HG02798 (cell line): ENCODE results near the gene ZCCHC18.

Experiments
- ATAC-seq: cut with Tn5 transposase; IDR thresholded peaks from one replicate; pipeline ENCODE4 v1.9.1; 2021; ENCODE audit warnings: mild to moderate bottlenecking; ENCODE audit not compliant: unreplicated experiment, poor library complexity

The ZCCHC18 gene

DNA sequence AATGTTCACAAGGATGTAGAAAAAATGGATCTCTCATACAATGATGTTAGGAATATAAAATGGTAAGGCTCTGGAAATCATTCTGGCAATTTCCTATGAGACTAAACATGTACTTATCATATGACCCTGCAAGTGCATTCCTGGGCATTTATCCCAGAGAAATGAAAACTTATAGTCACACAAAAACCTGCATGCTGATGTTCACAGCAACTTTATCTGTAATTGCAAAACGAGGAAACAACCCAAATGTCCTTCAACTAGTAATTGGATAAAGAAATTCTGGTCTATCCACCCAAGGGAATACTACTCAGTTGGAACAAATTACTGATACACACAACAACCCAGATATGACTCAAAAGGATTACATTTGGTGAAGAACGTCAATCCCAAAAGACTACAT is 14.5 kb downstream of the ZCCHC18 start:
- ATAC-seq, result no peak

DNA sequence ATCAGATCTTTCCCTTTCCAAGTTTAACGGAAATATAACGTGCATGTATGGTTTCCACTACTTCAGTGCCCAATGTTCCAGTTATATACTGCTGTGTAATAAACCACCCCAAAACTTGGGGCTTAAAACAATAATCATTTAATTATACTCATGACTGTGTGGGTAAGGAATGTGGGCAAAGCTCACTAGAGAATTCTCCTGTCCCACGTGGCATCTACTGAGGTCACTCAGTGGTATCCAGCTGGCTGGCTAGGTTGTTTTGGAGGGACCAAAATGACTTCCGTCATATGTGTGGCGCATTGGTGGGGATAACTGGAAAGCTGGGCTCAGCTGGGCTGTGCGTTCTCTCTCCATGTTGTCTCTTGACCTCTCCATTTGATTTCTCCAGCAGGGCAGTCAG is 18.5 kb downstream of the ZCCHC18 start:
- ATAC-seq, result no peak

DNA sequence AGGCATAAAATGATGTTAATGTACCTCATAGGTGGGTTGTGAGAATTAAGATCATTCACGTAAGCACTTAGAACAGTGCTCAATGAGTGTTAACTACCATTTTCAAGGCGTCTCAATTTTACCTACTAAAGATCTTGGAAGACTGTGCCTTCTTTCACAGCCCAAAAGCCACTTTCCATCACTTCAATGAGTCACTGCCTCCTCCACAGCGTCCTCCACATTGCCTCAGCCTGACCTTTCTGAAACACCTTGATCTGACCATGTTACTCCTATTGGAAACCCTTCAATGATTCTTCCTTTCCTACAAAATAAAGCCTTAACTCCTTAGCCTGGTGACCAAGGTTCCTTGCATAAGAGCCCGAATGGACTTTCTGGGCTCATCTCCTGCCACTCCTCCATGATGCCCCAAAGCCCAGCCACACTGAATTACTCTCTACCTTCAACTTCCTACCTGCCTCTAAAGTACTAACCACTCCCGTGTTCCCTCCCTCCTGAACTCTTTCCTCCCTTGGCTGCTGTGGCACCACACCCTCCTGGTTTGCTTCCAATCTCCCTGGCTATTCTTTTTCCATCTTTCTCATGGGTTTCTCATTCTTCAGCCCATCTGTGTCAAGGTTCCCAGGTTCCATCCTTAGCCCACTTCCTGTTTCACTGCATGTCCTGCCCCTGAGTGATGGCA is 22.4 kb downstream of the ZCCHC18 start:
- no peak for ATAC-seq

DNA sequence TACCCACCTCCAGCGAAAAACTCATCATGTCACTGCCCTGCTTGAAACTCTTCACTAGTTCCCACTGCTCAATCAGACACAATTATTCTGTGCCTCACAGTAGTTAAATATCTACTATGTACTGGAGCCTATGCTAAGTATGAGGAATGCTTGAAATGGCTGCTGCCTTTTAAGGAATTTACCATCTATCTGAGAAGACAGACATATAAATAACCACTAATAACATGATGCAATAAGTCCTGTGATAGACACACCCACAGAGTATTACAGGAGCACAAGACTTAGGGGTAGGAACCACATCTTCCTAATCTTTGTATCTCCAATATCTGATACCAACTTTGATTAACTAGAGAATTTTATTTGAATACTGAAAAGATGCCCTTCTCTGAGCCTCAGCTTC is 23.4 kb downstream of the ZCCHC18 start:
- ATAC-seq, result no peak

DNA sequence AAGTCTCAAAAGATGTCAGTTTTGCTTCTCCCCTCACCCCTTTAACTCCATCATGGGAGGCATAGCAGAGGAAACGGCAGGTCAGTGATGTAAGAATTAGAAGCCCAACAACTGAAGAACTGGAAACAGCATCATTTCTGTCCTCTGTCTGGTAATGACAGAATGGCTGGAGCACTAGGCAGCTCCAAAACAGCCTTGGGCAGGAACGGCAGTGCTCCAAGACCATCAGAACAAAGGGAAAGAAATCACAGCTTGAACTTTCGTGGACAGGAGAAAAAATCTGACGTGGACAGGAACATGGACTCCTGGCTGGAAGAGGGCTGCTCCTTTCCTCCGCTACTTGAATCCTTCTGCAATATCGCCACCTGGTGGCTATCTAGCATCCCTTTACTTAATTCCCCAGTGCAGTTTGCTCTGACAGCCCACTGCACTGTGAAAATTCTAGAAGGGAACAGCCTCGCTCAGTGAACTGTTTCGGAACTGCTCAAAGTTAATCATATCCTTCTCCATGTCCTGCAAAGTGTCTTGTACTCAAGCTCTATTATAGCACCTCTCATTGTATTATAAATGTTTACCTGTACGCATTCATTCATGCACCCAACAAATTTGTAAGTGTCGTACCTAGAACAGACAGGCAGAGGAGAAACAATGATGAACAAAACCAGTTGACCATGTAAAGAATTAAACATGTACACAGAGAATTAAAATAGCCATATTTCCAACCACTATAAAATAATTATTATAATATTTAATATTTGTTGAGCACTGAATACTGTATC is 24.1 kb downstream of the ZCCHC18 start:
- peak; percentile 86 for ATAC-seq

DNA sequence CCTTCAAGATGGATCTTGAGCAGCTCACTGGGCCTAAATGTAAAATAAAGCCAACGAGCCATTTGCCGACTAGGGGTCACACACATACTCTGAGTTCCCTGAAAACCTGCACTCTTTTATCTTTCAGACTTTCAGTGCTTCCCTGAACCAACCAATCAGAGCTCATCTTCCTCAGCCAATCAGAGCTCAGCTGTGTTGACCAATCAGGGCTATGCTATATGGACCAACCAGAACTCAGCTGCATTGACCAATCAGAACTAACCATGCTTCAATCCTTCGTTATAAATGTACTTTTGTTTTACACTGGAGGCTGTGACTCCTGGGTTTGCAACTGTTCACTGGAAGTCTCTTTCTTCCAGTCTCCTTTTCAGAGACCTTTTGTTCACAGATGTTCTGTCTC is 25.2 kb downstream of the ZCCHC18 start:
- no peak for ATAC-seq

DNA sequence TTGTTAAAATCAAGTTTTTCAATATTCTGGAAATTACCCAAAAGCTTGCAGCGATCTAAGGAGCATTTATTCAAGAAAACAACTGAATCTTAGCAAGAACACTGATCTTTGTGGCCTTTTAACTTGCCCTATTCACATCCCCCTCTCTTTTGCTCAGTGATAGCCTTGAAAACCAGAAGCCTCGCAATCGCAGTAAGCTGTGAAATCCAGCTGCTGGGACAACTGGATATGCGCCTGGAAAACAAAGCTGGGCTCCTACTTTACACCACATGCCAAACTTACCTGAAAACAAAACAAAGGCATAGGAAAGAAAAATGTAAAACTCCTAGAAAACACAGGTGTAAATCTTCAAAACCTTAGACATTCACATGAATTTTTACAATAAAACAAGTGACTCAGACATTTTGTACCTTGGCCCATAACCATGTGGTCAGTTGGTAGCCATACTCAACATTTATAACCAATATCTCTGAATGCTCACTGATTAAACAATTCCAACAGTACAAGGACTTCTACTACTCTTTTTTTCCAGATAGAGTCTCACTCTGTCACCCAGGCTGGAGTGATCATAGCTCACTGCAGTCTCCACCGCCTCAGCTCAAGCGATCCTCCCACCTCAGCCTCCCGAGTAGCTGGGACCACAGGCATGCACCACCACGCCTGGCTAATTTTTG is 28.9 kb downstream of the ZCCHC18 start:
- no peak for ATAC-seq

DNA sequence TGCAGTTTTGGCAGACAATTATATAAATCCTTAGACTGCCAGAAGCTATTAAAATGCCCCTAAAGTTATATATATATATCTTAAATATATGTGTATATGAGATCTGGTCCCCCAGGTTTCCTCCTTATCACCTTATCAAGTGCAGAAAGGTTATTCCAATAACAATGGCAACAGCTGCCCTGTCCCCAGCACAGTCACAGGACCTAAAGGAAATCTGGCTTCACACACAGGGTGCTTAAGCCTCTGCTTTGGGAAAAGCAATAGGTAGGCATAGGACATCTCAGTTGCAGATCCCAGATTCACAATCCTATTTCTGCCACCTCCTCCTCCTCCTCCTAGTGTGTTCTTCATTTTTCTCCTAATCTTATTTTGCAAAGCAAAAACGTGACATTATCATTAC is 38.7 kb downstream of the ZCCHC18 start:
- ATAC-seq, result no peak

DNA sequence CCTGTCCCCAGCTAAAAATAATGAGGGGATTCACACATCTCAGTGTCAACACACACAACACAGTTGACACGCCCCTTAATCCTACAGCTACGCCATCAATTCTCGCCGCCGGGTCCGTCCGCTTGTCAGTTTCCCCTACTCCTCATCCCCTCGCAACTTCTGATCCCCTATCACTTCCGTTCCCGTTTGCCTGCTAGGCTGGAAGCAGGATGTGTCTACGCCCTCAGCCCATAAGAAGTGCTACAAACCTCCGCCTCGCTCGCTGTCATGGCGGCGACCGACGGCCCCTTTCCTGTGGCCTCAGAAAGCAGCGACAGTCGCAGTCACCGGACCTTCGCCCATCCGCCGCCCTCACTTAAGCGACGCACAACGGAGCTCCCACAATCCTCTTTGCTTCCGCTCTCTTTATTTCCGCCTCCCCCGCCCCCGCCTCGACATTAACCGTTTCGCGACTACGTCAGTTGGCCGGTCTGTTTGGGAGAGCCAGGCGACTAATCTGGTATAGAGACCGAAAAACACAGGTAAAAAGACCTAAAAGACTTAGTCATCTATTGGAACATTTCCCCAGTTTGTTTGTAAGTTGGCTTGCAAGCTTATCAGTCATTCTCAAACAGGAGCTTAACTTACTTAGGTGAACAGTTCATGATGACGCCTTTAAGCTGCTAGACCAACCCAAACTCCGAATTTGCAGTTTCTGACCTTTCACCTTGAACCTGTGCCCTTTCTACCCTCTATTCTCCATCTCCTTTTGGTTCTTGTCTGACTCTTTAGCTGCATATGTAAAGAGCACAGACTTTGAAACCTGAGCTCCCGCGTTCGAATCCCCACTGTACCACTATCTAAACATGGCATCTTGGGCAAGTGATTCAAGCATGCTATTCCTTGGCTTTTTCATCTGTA is 44.6 kb downstream of the ZCCHC18 start, which contains the start of gene SLC25A53:
Gene SLC25A53, minus strand, starts transcription at position 380 of the 900 bp plus-strand sequence. CDS start 51,752 bp downstream, outside the sequence.
- peak; percentile 95 for ATAC-seq
